ENCODE measurements around the gene REXO4. TPM values are rescaled to one million over a fixed set of nuclear protein-coding genes. Genes with fewer than 3 reads are reported as not detected.

Gene REXO4
- total and polyA plus RNA-seq, 2 of the 4 experiments (the other 2 are of a cell fraction) = 16.1 to 21.8 TPM

GRCh38 chr9:133454943-133455673 lies 37.3 kb upstream of the REXO4 start:
- Histone ChIP-seq H4K91ac (ENCODE audit: insufficient read depth, low read depth, low read length) (no peak overlapping the region), H3K4me1 (ENCODE audit: control insufficient read depth, insufficient read depth, low read length) (no peaks in the 10 kb centered on the region), H3K14ac (replicated peaks; ENCODE audit: low read depth, low read length) (no peak overlapping the region), H2AFZ (replicated peaks; ENCODE audit: low read length, poor library complexity) (no peak overlapping the region), H2BK15ac (ENCODE audit: low read depth, low read length) (no peak overlapping the region), H3K4ac (ENCODE audit: low read depth, low read length) (no peak overlapping the region), H3K9ac (ENCODE audit: low read depth, low read length) (no peak overlapping the region), H3K36me3 (ENCODE audit: control insufficient read depth, insufficient read depth, low read length) (no peaks in the 10 kb centered on the region), H2BK5ac (ENCODE audit: low read depth, low read length, poor library complexity, severe bottlenecking) (no peak overlapping the region), H3K27me3 (ENCODE audit: control insufficient read depth, insufficient read depth, low read length) (no peaks in the 10 kb centered on the region), H4K20me1 (ENCODE audit: insufficient read depth, low read length) (no peaks in the 10 kb centered on the region), H3K27ac (ENCODE audit: insufficient read depth, low read length) (no peak overlapping the region), H2BK120ac (ENCODE audit: low read depth, low read length) (no peak overlapping the region), H3K23ac (ENCODE audit: low read depth, low read length) (no peak overlapping the region), H2AK9ac (replicated peaks; ENCODE audit: low read depth, low read length, poor library complexity) (no peak overlapping the region), H3K9me1 (ENCODE audit: insufficient read depth, low read length) (no peaks in the 10 kb centered on the region), H4K8ac (ENCODE audit: low read depth in 2 of 2, low read length in 2 of 2) (no peak overlapping the region), H3K56ac (ENCODE audit: extremely low read depth, insufficient read depth, low read length) (no peak overlapping the region), H3K9me3 (ENCODE audit: control insufficient read depth, insufficient read depth, low read length) (no peaks in the 10 kb centered on the region), H3K18ac (ENCODE audit: low read depth, low read length) (no peak overlapping the region), H4K5ac (ENCODE audit: low read depth, low read length) (no peak overlapping the region), H2BK20ac (ENCODE audit: low read depth, low read length) (no peak overlapping the region), H3K4me3 (ENCODE audit: insufficient read depth, low read depth, low read length) (no peak overlapping the region), H2AK5ac (ENCODE audit: low read depth, low read length) (no peak overlapping the region), H3K79me1 (ENCODE audit: low read depth in 1 of 2, low read length in 2 of 2) (no peaks in the 10 kb centered on the region), H3K4me2 (ENCODE audit: low read depth, low read length) (no peak overlapping the region)
- 100% methylated on average over 3 of the region's 20 CpGs; no CpG with 5 or more reads in 1 of the 2 experiments for WGBS, 2 experiments (ENCODE audit: extremely low coverage in 2 of 2, insufficient read length in 1 of 2)
- in situ Hi-C loops (cut with MboI; ENCODE audit: low sequenced_read_pairs) = no loop called here
- intact Hi-C loops (cut with micrococcal nuclease) = loop anchor here (5.0 kb wide), 1 partner anchor 33 kb away; the partner anchor contains the start of gene ADAMTS13
- ChIA-PET POLR2A (ENCODE audit: unreplicated experiment) (no interaction called here), CTCF (no interaction called here)
- BruUV-seq (replicated peaks) = no TSS peak
- TF ChIP-seq MXI1 (IDR thresholded peaks at IDR 0.05; ENCODE audit: borderline replicate concordance, low read depth, low read length) = no peak
- TF ChIP-seq POLR2A (IDR thresholded peaks at IDR 0.05; ENCODE audit: low read depth, low read length) = no peak
- TF ChIP-seq, protein P1, sequence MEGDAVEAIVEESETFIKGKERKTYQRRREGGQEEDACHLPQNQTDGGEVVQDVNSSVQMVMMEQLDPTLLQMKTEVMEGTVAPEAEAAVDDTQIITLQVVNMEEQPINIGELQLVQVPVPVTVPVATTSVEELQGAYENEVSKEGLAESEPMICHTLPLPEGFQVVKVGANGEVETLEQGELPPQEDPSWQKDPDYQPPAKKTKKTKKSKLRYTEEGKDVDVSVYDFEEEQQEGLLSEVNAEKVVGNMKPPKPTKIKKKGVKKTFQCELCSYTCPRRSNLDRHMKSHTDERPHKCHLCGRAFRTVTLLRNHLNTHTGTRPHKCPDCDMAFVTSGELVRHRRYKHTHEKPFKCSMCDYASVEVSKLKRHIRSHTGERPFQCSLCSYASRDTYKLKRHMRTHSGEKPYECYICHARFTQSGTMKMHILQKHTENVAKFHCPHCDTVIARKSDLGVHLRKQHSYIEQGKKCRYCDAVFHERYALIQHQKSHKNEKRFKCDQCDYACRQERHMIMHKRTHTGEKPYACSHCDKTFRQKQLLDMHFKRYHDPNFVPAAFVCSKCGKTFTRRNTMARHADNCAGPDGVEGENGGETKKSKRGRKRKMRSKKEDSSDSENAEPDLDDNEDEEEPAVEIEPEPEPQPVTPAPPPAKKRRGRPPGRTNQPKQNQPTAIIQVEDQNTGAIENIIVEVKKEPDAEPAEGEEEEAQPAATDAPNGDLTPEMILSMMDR (conservative IDR thresholded peaks at IDR 0.05; ENCODE audit: low read depth, low read length) = no peak
- TF ChIP-seq FOS (IDR thresholded peaks at IDR 0.05; ENCODE audit: low read depth, low read length) = no peak
- TF ChIP-seq MAFK (IDR thresholded peaks at IDR 0.05; ENCODE audit: low read depth, low read length) = no peak
- TF ChIP-seq RFX5 (IDR thresholded peaks at IDR 0.05; ENCODE audit: low read depth, low read length) = no peak
- no peak for TF ChIP-seq CEBPB (IDR thresholded peaks at IDR 0.05; ENCODE audit: low read depth, low read length)
- no peak for TF ChIP-seq USF2 (IDR thresholded peaks at IDR 0.05; ENCODE audit: low read depth, low read length)
- no peak for TF ChIP-seq ELK1 (IDR thresholded peaks at IDR 0.05; ENCODE audit: borderline replicate concordance, low read depth, low read length)
- ATAC-seq (ENCODE audit: low read depth) = no peak
- dilution Hi-C loops (cut with HindIII; ENCODE audit: low sequenced_read_pairs, unreplicated experiment) = no loop called here
- no peak for DNase-seq
